HL-60 (cell line): ENCODE results near the gene AGPAT4.
"Not testable (repeated sequence)": the region's sequence is repeated elsewhere in the genome, so short reads cannot be mapped to it uniquely, and the experiment has no call there.

Experiments
- GABPA ChIP-seq: IDR thresholded peaks from 2 replicates; pipeline ENCODE4 v1.6.1; 2012; ENCODE audit warnings: low read depth
- POLR2AphosphoS5 ChIP-seq: IDR thresholded peaks from 2 replicates; pipeline ENCODE4 v1.6.1; 2012; ENCODE audit warnings: low read depth
- SPI1 ChIP-seq: IDR thresholded peaks from 2 replicates; pipeline ENCODE4 v1.6.1; 2012; ENCODE audit warnings: low read depth, mild to moderate bottlenecking, borderline replicate concordance
- TF ChIP-seq, protein P1 (sequence below): IDR thresholded peaks from one replicate; pipeline ENCODE4 v1.5.1; 2011; ENCODE audit warnings: low read length, control low read depth, inconsistent platforms; ENCODE audit not compliant: insufficient read depth
- TF ChIP-seq, protein P2 (sequence below): IDR thresholded peaks from 2 replicates; pipeline ENCODE4 v1.6.1; 2012; ENCODE audit warnings: low read depth; ENCODE audit not compliant: insufficient replicate concordance

DNA sequence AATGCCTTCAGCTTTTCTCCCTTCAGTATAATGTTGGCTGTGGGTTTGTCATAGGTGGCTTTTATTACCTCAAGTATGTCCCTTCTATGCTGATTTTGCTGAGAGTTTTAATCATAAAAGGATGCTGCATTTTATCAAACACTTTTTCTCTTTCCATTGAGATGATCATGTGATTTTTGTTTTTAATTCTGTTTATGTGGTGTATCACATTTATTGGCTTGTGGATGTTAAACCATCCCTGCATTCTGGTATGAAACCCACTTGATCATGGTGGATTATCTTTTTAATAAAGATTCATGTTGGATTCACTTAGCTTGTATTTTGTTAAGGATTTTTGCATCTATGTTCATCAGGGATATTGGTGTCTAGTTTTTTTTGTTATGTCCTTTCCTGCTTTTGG lies 150.5 kb downstream of the AGPAT4 start:
- TF ChIP-seq, protein P1, sequence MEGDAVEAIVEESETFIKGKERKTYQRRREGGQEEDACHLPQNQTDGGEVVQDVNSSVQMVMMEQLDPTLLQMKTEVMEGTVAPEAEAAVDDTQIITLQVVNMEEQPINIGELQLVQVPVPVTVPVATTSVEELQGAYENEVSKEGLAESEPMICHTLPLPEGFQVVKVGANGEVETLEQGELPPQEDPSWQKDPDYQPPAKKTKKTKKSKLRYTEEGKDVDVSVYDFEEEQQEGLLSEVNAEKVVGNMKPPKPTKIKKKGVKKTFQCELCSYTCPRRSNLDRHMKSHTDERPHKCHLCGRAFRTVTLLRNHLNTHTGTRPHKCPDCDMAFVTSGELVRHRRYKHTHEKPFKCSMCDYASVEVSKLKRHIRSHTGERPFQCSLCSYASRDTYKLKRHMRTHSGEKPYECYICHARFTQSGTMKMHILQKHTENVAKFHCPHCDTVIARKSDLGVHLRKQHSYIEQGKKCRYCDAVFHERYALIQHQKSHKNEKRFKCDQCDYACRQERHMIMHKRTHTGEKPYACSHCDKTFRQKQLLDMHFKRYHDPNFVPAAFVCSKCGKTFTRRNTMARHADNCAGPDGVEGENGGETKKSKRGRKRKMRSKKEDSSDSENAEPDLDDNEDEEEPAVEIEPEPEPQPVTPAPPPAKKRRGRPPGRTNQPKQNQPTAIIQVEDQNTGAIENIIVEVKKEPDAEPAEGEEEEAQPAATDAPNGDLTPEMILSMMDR = not testable (repeated sequence)
- not testable (repeated sequence) for TF ChIP-seq POLR2AphosphoS5, GABPA, SPI1
- TF ChIP-seq, protein P2, sequence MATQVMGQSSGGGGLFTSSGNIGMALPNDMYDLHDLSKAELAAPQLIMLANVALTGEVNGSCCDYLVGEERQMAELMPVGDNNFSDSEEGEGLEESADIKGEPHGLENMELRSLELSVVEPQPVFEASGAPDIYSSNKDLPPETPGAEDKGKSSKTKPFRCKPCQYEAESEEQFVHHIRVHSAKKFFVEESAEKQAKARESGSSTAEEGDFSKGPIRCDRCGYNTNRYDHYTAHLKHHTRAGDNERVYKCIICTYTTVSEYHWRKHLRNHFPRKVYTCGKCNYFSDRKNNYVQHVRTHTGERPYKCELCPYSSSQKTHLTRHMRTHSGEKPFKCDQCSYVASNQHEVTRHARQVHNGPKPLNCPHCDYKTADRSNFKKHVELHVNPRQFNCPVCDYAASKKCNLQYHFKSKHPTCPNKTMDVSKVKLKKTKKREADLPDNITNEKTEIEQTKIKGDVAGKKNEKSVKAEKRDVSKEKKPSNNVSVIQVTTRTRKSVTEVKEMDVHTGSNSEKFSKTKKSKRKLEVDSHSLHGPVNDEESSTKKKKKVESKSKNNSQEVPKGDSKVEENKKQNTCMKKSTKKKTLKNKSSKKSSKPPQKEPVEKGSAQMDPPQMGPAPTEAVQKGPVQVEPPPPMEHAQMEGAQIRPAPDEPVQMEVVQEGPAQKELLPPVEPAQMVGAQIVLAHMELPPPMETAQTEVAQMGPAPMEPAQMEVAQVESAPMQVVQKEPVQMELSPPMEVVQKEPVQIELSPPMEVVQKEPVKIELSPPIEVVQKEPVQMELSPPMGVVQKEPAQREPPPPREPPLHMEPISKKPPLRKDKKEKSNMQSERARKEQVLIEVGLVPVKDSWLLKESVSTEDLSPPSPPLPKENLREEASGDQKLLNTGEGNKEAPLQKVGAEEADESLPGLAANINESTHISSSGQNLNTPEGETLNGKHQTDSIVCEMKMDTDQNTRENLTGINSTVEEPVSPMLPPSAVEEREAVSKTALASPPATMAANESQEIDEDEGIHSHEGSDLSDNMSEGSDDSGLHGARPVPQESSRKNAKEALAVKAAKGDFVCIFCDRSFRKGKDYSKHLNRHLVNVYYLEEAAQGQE = not testable (repeated sequence)
